Endothelial cell of umbilical vein (primary cell): ENCODE data around the gene PPP5C. TPM values are rescaled to one million over a fixed set of nuclear protein-coding genes. Genes with fewer than 3 reads are reported as not detected.

Source experiments
- BruUV-seq: library from RNA; stranded (reverse); fragments of 400-500 nt; replicated peaks from 2 replicates; lab custom pipeline; 2021; lab: Mats Ljungman, UMichigan
- CTCF ChIA-PET: fragments of 300-600, 350-600 bp; sonication (Branson Sonifier 250); formaldehyde crosslinking; loops from one replicate; lab custom pipeline; 2021; ENCODE audit warnings: antibody characterized with exemption, inconsistent platforms; lab: Charles Lee
- POLR2A ChIA-PET: fragments of 300-600, 350-600 bp; sonication (Branson Sonifier 250); formaldehyde crosslinking; loops from one replicate; lab custom pipeline; 2021; ENCODE audit warnings: antibody characterized with exemption, inconsistent platforms; lab: Charles Lee
- DNase-seq: peaks from one replicate; pipeline ENCODE4 v3.0.0-alpha.2; 2011; ENCODE audit warnings: low read depth, low spot score
- FAIRE-seq: peaks from 2 replicates; lab custom pipeline; 2011; peaks lifted over from hg19 to GRCh38; lab: Jason Lieb, UNC
- H2AFZ ChIP-seq: 2 replicates; pipeline ENCODE4 v1.6.0; 2012; ENCODE audit warnings: low read depth, low read length, control low read depth, inconsistent platforms
- H3K27ac ChIP-seq: 2 replicates; pipeline ENCODE4 v1.5.1; 2011; ENCODE audit warnings: low read depth, mild to moderate bottlenecking, control low read depth, low read length, moderate library complexity; ENCODE audit not compliant: insufficient read depth
- H3K27me3 ChIP-seq, 2 experiments: 2 replicates each; pipeline versions ENCODE4 v1.6.0 to v1.6.1; 2011; ENCODE audit warnings: low read length in 2 of 2, mixed read lengths in 1 of 2; ENCODE audit not compliant: control insufficient read depth in 2 of 2, insufficient read depth in 2 of 2
- H3K36me3 ChIP-seq, 2 experiments: 2 replicates in 1 of 2; 3 replicates in 1 of 2; pipeline ENCODE4 v1.5.1; 2011; ENCODE audit warnings: low read length in 2 of 2, mild to moderate bottlenecking in 1 of 2, moderate library complexity in 1 of 2; ENCODE audit not compliant: control insufficient read depth in 2 of 2, insufficient read depth in 2 of 2; ENCODE audit errors: extremely low read depth in 1 of 2
- H3K4me1 ChIP-seq: 3 replicates; pipeline ENCODE4 v1.5.1; 2011; ENCODE audit warnings: mild to moderate bottlenecking, low read length; ENCODE audit not compliant: control insufficient read depth, insufficient read depth; ENCODE audit errors: extremely low read depth
- H3K4me2 ChIP-seq: 2 replicates; pipeline ENCODE4 v1.6.1; 2011; ENCODE audit warnings: low read length, control low read depth, mixed read lengths; ENCODE audit not compliant: insufficient read depth
- H3K4me3 ChIP-seq, 3 experiments: fragments of 200-600 bp in 1 of 3; sonication (generic), shearing (Covaris generic) in 1 of 3; replicated peaks in 1 of 3; 2 replicates each; pipeline ENCODE4 v1.5.1; 2011 to 2016; ENCODE audit warnings: control low read depth in 3 of 3, low read length in 3 of 3, mild to moderate bottlenecking in 2 of 3, inconsistent platforms in 1 of 3, low read depth in 1 of 3, moderate library complexity in 1 of 3; ENCODE audit not compliant: insufficient read depth in 1 of 3
- H3K79me2 ChIP-seq: 2 replicates; pipeline ENCODE4 v1.6.0; 2012; ENCODE audit warnings: low read length, inconsistent platforms; ENCODE audit not compliant: control insufficient read depth, insufficient read depth
- H3K9ac ChIP-seq: replicated peaks from 2 replicates; pipeline ENCODE3; 2011; ENCODE audit warnings: low read length, control low read depth; ENCODE audit not compliant: insufficient read depth; ENCODE audit errors: extremely low read depth
- H3K9me1 ChIP-seq: replicated peaks from 3 replicates; pipeline ENCODE4 v1.6.0; 2011; ENCODE audit warnings: mild to moderate bottlenecking, low read length; ENCODE audit not compliant: control insufficient read depth, insufficient read depth; ENCODE audit errors: extremely low read depth
- H3K9me3 ChIP-seq: replicated peaks from 2 replicates; pipeline ENCODE4 v1.5.1; 2012; ENCODE audit warnings: low read length, inconsistent platforms; ENCODE audit not compliant: control insufficient read depth, insufficient read depth
- H4K20me1 ChIP-seq: replicated peaks from 2 replicates; pipeline ENCODE3; 2011; ENCODE audit warnings: mild to moderate bottlenecking, low read length; ENCODE audit not compliant: control insufficient read depth, insufficient read depth; ENCODE audit errors: extremely low read depth
- CTCF ChIP-seq, 2 donors: IDR thresholded peaks; 1 replicate in 1 of 2; 2 replicates in 1 of 2; pipeline ENCODE4 v1.5.1; 2011; ENCODE audit warnings: low read length in 2 of 2, mild to moderate bottlenecking in 2 of 2, moderate library complexity in 2 of 2, control low read depth in 1 of 2, inconsistent platforms in 1 of 2, low read depth in 1 of 2; ENCODE audit not compliant: insufficient read depth in 1 of 2; ENCODE audit errors: extremely low read depth in 1 of 2
- EZH2 ChIP-seq: IDR thresholded peaks from 2 replicates; pipeline ENCODE4 v1.6.1; 2012; ENCODE audit warnings: borderline replicate concordance, low read depth, mild to moderate bottlenecking, moderate library complexity, low read length, inconsistent platforms; ENCODE audit not compliant: severe bottlenecking
- FOS ChIP-seq: IDR thresholded peaks from 2 replicates; pipeline ENCODE4 v1.6.1; 2011; ENCODE audit warnings: mild to moderate bottlenecking, low read length, moderate library complexity, borderline replicate concordance; ENCODE audit not compliant: insufficient read depth
- GATA2 ChIP-seq: IDR thresholded peaks from 2 replicates; pipeline ENCODE4 v1.7.0; 2011; ENCODE audit warnings: low read depth, mild to moderate bottlenecking, moderate library complexity, mixed read lengths, low read length; ENCODE audit not compliant: insufficient read length, insufficient read depth
- JUN ChIP-seq: IDR thresholded peaks from 2 replicates; pipeline ENCODE4 v1.6.1; 2011; ENCODE audit warnings: borderline replicate concordance, low read depth; ENCODE audit not compliant: insufficient read length, insufficient read depth
- POLR2A ChIP-seq: IDR thresholded peaks from 2 replicates; pipeline ENCODE4 v1.6.1; 2012; ENCODE audit warnings: low read depth, mild to moderate bottlenecking, control low read depth, low read length
- POLR2AphosphoS5 ChIP-seq: IDR thresholded peaks from 2 replicates; pipeline ENCODE4 v1.6.1; 2012; ENCODE audit warnings: low read depth, mild to moderate bottlenecking, control low read depth, low read length, moderate library complexity; ENCODE audit not compliant: insufficient read depth
- dilution Hi-C: fragments of 300-500 bp; cut with MboI; formaldehyde crosslinking; loops from one replicate; pipeline ENCODE4 v1.15.0; 2019; ENCODE audit warnings: low sequenced_read_pairs; ENCODE audit not compliant: extremely low pct_ligation_motif_present
- intact Hi-C: fragments of 100-400 bp; cut with micrococcal nuclease; formaldehyde crosslinking; loops from one replicate; pipeline ENCODE4 v1.10.0; 2022
- polyA plus RNA-seq, 4 experiments: library from polyadenylated mRNA; depleted of rRNA in 3 of 4; stranded (reverse) in 3 of 4; unstranded in 1 of 4; fragments of >200 nt; gene quantifications; 2 replicates each; pipeline versions ENCODE4 v1.2.1 to v1.2.3, GENCODE V29; 2011 to 2012; ENCODE audit warnings: missing spikeins in 1 of 4
- total RNA-seq: library from RNA; stranded (reverse); gene quantifications from 2 replicates; pipeline ENCODE4 v1.2.3, GENCODE V29; 2021
- TF ChIP-seq, protein P1 (sequence below): IDR thresholded peaks from 2 replicates; pipeline ENCODE4 v1.6.1; 2011; ENCODE audit not compliant: insufficient read depth, insufficient read length

The PPP5C gene
- total and polyA plus RNA-seq, 2 donors (not counting 3 experiments of a cell fraction or from before 2014, with no cell fraction given): 114 to 172 TPM

DNA sequence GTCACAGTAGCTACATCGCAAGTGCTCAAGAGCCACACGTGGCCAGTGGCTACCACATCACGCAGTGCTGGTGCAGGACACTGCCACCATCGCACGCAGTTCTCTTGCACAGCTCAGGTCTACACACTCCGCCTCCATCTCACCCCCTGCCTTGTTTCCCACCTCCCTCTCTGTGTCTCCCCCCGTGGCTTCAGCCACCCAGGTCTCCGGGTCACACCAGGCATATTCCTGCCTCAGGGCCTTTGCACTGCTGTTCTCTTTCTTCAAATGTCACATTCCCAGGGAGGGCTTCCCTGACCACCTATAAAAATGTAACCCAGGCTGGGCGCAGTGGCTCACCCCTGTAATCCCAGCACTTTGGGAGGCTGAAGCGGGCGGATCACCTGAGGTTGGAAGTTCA, 55.8 kb downstream of the PPP5C start:
- no peak overlapping the region for H3K4me3 ChIP-seq
- H3K4me1 ChIP-seq: no peaks in the 10 kb centered on the region
- BruUV-seq: no TSS peak
- H3K9ac ChIP-seq: no peak overlapping the region
- no peaks in the 10 kb centered on the region for H3K79me2 ChIP-seq
- H3K9me1 ChIP-seq: no peaks in the 10 kb centered on the region
- no peaks in the 10 kb centered on the region for H4K20me1 ChIP-seq
- intact Hi-C loops (loop anchor here (1.0 kb wide), 3 partner anchors 85 to 324 kb away; no protein-coding TSS in a partner anchor), dilution Hi-C loops (no loop called here)
- ChIA-PET CTCF (interaction anchor here (0.7 to 5.4 kb wide), 17 partner anchors 12 to 154 kb away, joined by 3 to 94 read pairs (median 4); no protein-coding TSS in a partner anchor), POLR2A (interaction anchor here (0.6 kb wide), 1 partner anchor 17 kb away, joined by 3 read pairs; no protein-coding TSS in a partner anchor)
- no peaks in the 10 kb centered on the region for H3K9me3 ChIP-seq
- no peak for FAIRE-seq
- TF ChIP-seq POLR2AphosphoS5 (no peak), FOS (no peak), CTCF (IDR thresholded peaks at IDR 0.05; ENCODE audit: extremely low read depth in 1 of 2, insufficient read depth in 1 of 2, low read depth in 1 of 2, low read length in 2 of 2) (no peak), JUN (no peak), POLR2A (no peak), EZH2 (no peak), GATA2 (no peak)
- TF ChIP-seq, protein P1, sequence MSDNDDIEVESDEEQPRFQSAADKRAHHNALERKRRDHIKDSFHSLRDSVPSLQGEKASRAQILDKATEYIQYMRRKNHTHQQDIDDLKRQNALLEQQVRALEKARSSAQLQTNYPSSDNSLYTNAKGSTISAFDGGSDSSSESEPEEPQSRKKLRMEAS: no peak
- DNase-seq: no peak
- peaks cover 21 to 29% of the 10 kb centered on the region in 2 experiments for H3K27me3 ChIP-seq
- no peak overlapping the region for H3K4me2 ChIP-seq
- no peak overlapping the region for H3K27ac ChIP-seq
- H2AFZ ChIP-seq: no peak overlapping the region
- no peaks in the 10 kb centered on the region for H3K36me3 ChIP-seq
